Panc1 (cell line): ENCODE results near the gene FILIP1L. TPM values are rescaled to one million over a fixed set of nuclear protein-coding genes. Genes with fewer than 3 reads are reported as not detected.

ENCODE experiments used
- ATAC-seq: fragments of 200-7000 bp; cut with Tn5 transposase; 2 replicates; pipeline ENCODE4 v1.9.1; 2020; ENCODE audit warnings: mild to moderate bottlenecking, moderate library complexity
- BruUV-seq: library from RNA; stranded (reverse); fragments of 400-500 nt; replicated peaks from 2 replicates; lab custom pipeline; 2021; lab: Mats Ljungman, UMichigan
- CTCF ChIA-PET: fragments of 300-600 bp; sonication (Branson Sonifier 250); formaldehyde crosslinking; loops from one replicate; lab custom pipeline; 2022; ENCODE audit warnings: antibody characterized with exemption; lab: Charles Lee
- POLR2A ChIA-PET: fragments of 300-600 bp; sonication (Branson Sonifier 250); formaldehyde crosslinking; loops from one replicate; lab custom pipeline; 2022; ENCODE audit warnings: antibody characterized with exemption; lab: Charles Lee
- DNase-seq: peaks from one replicate; pipeline ENCODE4 v3.0.0-alpha.2; 2010; ENCODE audit warnings: low read depth, low spot score
- H3K27ac ChIP-seq: 2 replicates; pipeline ENCODE4 v1.5.1; 2011; ENCODE audit warnings: mild to moderate bottlenecking, low read length, inconsistent platforms
- H3K27me3 ChIP-seq: fragments of 200-500 bp; sonication (Bioruptor generic); 2 replicates; pipeline ENCODE4 v1.6.0; 2014; ENCODE audit warnings: low read length, inconsistent platforms; ENCODE audit not compliant: control insufficient read depth, insufficient read depth
- H3K36me3 ChIP-seq: fragments of 200-500 bp; sonication (Bioruptor generic); 2 replicates; pipeline ENCODE4 v1.5.1; 2014; ENCODE audit warnings: inconsistent platforms, mild to moderate bottlenecking, low read length, moderate library complexity; ENCODE audit not compliant: control insufficient read depth, insufficient read depth
- H3K4me1 ChIP-seq: 2 replicates; pipeline ENCODE4 v1.5.1; 2011; ENCODE audit warnings: inconsistent platforms, mild to moderate bottlenecking, low read length, moderate library complexity; ENCODE audit not compliant: control insufficient read depth, insufficient read depth
- H3K4me3 ChIP-seq, 2 experiments: 2 replicates each; pipeline ENCODE4 v1.5.1; 2011 to 2012; ENCODE audit warnings: low read depth in 2 of 2, low read length in 2 of 2, mild to moderate bottlenecking in 2 of 2, inconsistent platforms in 1 of 2, moderate library complexity in 1 of 2
- H3K9me3 ChIP-seq: fragments of 200-500 bp; sonication (Bioruptor generic); 2 replicates; pipeline ENCODE4 v1.5.1; 2014; ENCODE audit warnings: low read depth, mild to moderate bottlenecking, inconsistent platforms, low read length, moderate library complexity; ENCODE audit not compliant: control insufficient read depth, insufficient read depth
- CTCF ChIP-seq: fragments of 450-650 bp; IDR thresholded peaks from 2 replicates; pipeline ENCODE4 v1.5.1; 2017; ENCODE audit warnings: mild to moderate bottlenecking
- POLR2AphosphoS5 ChIP-seq: IDR thresholded peaks from 2 replicates; pipeline ENCODE4 v1.6.1; 2012; ENCODE audit warnings: mild to moderate bottlenecking, low read depth, low read length, moderate library complexity
- REST ChIP-seq, 2 experiments: IDR thresholded peaks; 2 replicates each; pipeline ENCODE4 v1.6.1; 2011 to 2012; ENCODE audit warnings: low read depth in 2 of 2, control low read depth in 1 of 2, low read length in 1 of 2, mild to moderate bottlenecking in 1 of 2, moderate library complexity in 1 of 2; ENCODE audit not compliant: insufficient read depth in 1 of 2
- SIN3A ChIP-seq: IDR thresholded peaks from 2 replicates; pipeline ENCODE4 v1.6.1; 2012; ENCODE audit warnings: low read depth, mild to moderate bottlenecking, low read length, moderate library complexity, borderline replicate concordance; ENCODE audit not compliant: insufficient read depth
- TCF7L2 ChIP-seq: IDR thresholded peaks from 2 replicates; pipeline ENCODE4 v1.6.1; 2011; ENCODE audit warnings: mild to moderate bottlenecking, low read depth, low read length, inconsistent platforms
- in situ Hi-C: cut with HindIII; loops from 2 replicates; pipeline ENCODE4 v1.10.0; 2016; ENCODE audit warnings: low sequenced_read_pairs, low pct_unique_long_range_greater_than_20kb
- intact Hi-C: fragments of 100-400 bp; cut with micrococcal nuclease; formaldehyde crosslinking; loops from one replicate; pipeline ENCODE4 v1.10.0; 2022; ENCODE audit not compliant: unreplicated experiment
- total RNA-seq: library from RNA; stranded (reverse); gene quantifications from one replicate; pipeline ENCODE4 v1.2.1, GENCODE V29; 2021; ENCODE audit not compliant: unreplicated experiment

Gene FILIP1L
- total RNA-seq, 1 experiment from 2014 or later, result 3.2 TPM

- ChIA-PET POLR2A (interaction anchor here (0.5 kb wide), 1 partner anchor 188 kb away, joined by 3 read pairs; no protein-coding TSS in a partner anchor), CTCF (interaction anchor here (0.6 kb wide), 1 partner anchor 203 kb away, joined by 3 read pairs; no protein-coding TSS in a partner anchor)
- in situ Hi-C loops, result no loop called here
- H3K4me3 ChIP-seq, result no peak overlapping the region
- no peaks in the 10 kb centered on the region; the same call in 1 of the 2 replicates for H3K4me1 ChIP-seq
- intact Hi-C loops, result no loop called here
- no peaks in the 10 kb centered on the region for H3K9me3 ChIP-seq
- BruUV-seq, result no TSS peak
- H3K36me3 ChIP-seq, result no peaks in the 10 kb centered on the region
- ATAC-seq (no peak), DNase-seq (no peak)
- no peaks in the 10 kb centered on the region for H3K27me3 ChIP-seq
- TF ChIP-seq TCF7L2 (no peak), CTCF (no peak), REST (IDR thresholded peaks at IDR 0.05; ENCODE audit: insufficient read depth in 1 of 2, low read depth in 2 of 2, low read length in 1 of 2) (no peak), POLR2AphosphoS5 (no peak), SIN3A (no peak)
- H3K27ac ChIP-seq, result no peak overlapping the region
Observed at GRCh38 chr3:100073714-100074307, 40.5 kb downstream of the FILIP1L start.

- H3K9me3 ChIP-seq, result no peaks in the 10 kb centered on the region
- ATAC-seq (no peak), DNase-seq (no peak)
- in situ Hi-C loops, result no loop called here
- no peaks in the 10 kb centered on the region for H3K27me3 ChIP-seq
- TF ChIP-seq POLR2AphosphoS5 (no peak), SIN3A (no peak), TCF7L2 (no peak), CTCF (no peak), REST (IDR thresholded peaks at IDR 0.05; ENCODE audit: insufficient read depth in 1 of 2, low read depth in 2 of 2, low read length in 1 of 2) (no peak)
- intact Hi-C loops, result no loop called here
- POLR2A ChIA-PET, result no interaction called here
- CTCF ChIA-PET, result no interaction called here
- no peaks in the 10 kb centered on the region for H3K36me3 ChIP-seq
- BruUV-seq, result no TSS peak
- H3K27ac ChIP-seq, result no peak overlapping the region
- H3K4me1 ChIP-seq, result no peaks in the 10 kb centered on the region; the same call in 1 of the 2 replicates
- no peak overlapping the region for H3K4me3 ChIP-seq
Observed at GRCh38 chr3:100073049-100073713, 41.1 kb downstream of the FILIP1L start.
